ENCODE measurements around the gene BMF.

DNA sequence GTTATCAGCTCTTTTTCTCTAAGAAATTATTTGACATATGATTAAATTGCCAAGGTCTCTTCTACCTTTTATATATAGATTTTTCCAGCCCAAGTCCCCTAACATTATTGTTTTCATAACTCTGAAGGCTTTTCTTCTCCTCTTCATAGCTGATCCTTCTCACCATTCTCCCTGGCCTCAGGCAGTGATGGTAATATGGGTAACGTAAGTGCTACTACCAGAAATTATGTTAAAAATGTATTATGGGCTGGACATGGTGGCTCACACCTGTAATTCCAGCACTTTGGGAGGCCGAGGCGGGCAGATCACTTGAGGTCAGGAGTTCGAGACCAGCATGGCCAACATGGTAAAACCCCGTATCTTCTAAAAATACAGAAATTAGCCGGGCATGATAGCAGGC, 29.2 kb downstream of the BMF start:
- TF ChIP-seq, protein P1, sequence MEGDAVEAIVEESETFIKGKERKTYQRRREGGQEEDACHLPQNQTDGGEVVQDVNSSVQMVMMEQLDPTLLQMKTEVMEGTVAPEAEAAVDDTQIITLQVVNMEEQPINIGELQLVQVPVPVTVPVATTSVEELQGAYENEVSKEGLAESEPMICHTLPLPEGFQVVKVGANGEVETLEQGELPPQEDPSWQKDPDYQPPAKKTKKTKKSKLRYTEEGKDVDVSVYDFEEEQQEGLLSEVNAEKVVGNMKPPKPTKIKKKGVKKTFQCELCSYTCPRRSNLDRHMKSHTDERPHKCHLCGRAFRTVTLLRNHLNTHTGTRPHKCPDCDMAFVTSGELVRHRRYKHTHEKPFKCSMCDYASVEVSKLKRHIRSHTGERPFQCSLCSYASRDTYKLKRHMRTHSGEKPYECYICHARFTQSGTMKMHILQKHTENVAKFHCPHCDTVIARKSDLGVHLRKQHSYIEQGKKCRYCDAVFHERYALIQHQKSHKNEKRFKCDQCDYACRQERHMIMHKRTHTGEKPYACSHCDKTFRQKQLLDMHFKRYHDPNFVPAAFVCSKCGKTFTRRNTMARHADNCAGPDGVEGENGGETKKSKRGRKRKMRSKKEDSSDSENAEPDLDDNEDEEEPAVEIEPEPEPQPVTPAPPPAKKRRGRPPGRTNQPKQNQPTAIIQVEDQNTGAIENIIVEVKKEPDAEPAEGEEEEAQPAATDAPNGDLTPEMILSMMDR (IDR thresholded peaks at IDR 0.05; ENCODE audit: low read depth, low read length, missing input control): no peak
- no peak for TF ChIP-seq EGR1 (IDR thresholded peaks at IDR 0.05; ENCODE audit: low read depth in 2 of 2)
- TF ChIP-seq RAD21 (IDR thresholded peaks at IDR 0.05): no peak
- no peak for TF ChIP-seq GABPA (IDR thresholded peaks at IDR 0.05 in 1 of 2, conservative IDR thresholded peaks at IDR 0.05 in 1 of 2)
- TF ChIP-seq YY1 (IDR thresholded peaks at IDR 0.05): no peak
- no peak for TF ChIP-seq JUND (IDR thresholded peaks at IDR 0.05)
- TF ChIP-seq, protein P2, sequence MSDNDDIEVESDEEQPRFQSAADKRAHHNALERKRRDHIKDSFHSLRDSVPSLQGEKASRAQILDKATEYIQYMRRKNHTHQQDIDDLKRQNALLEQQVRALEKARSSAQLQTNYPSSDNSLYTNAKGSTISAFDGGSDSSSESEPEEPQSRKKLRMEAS (IDR thresholded peaks at IDR 0.05): no peak
- TF ChIP-seq, protein P3, sequence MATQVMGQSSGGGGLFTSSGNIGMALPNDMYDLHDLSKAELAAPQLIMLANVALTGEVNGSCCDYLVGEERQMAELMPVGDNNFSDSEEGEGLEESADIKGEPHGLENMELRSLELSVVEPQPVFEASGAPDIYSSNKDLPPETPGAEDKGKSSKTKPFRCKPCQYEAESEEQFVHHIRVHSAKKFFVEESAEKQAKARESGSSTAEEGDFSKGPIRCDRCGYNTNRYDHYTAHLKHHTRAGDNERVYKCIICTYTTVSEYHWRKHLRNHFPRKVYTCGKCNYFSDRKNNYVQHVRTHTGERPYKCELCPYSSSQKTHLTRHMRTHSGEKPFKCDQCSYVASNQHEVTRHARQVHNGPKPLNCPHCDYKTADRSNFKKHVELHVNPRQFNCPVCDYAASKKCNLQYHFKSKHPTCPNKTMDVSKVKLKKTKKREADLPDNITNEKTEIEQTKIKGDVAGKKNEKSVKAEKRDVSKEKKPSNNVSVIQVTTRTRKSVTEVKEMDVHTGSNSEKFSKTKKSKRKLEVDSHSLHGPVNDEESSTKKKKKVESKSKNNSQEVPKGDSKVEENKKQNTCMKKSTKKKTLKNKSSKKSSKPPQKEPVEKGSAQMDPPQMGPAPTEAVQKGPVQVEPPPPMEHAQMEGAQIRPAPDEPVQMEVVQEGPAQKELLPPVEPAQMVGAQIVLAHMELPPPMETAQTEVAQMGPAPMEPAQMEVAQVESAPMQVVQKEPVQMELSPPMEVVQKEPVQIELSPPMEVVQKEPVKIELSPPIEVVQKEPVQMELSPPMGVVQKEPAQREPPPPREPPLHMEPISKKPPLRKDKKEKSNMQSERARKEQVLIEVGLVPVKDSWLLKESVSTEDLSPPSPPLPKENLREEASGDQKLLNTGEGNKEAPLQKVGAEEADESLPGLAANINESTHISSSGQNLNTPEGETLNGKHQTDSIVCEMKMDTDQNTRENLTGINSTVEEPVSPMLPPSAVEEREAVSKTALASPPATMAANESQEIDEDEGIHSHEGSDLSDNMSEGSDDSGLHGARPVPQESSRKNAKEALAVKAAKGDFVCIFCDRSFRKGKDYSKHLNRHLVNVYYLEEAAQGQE (IDR thresholded peaks at IDR 0.05): no peak
- TF ChIP-seq, protein P4, sequence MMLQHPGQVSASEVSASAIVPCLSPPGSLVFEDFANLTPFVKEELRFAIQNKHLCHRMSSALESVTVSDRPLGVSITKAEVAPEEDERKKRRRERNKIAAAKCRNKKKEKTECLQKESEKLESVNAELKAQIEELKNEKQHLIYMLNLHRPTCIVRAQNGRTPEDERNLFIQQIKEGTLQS (IDR thresholded peaks at IDR 0.05): no peak
- TF ChIP-seq HNF4G (IDR thresholded peaks at IDR 0.05): no peak
- TF ChIP-seq, protein P5, sequence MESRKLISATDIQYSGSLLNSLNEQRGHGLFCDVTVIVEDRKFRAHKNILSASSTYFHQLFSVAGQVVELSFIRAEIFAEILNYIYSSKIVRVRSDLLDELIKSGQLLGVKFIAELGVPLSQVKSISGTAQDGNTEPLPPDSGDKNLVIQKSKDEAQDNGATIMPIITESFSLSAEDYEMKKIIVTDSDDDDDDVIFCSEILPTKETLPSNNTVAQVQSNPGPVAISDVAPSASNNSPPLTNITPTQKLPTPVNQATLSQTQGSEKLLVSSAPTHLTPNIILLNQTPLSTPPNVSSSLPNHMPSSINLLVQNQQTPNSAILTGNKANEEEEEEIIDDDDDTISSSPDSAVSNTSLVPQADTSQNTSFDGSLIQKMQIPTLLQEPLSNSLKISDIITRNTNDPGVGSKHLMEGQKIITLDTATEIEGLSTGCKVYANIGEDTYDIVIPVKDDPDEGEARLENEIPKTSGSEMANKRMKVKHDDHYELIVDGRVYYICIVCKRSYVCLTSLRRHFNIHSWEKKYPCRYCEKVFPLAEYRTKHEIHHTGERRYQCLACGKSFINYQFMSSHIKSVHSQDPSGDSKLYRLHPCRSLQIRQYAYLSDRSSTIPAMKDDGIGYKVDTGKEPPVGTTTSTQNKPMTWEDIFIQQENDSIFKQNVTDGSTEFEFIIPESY (IDR thresholded peaks at IDR 0.05): no peak
- TF ChIP-seq NR2F2 (IDR thresholded peaks at IDR 0.05): no peak
